Measurements from ENCODE around the gene GYPA. TPM values are rescaled to one million over a fixed set of nuclear protein-coding genes. Genes with fewer than 3 reads are reported as not detected.
"Not testable (repeated sequence)": the region's sequence is repeated elsewhere in the genome, so short reads cannot be mapped to it uniquely, and the experiment has no call there.

GYPA gene
- total RNA-seq (10 to 100 TPM in 1 of 2 donors, 1 to 10 TPM in 1; 9.9 to 27.3 TPM), polyA plus RNA-seq (ENCODE audit: insufficient read length in 2 of 2) (1 to 10 TPM; 2.6 to 3.5 TPM)
- long read RNA-seq, donor 1 = 0 reads
- long read RNA-seq, donor 2, transcript GYPA-213 (7 exons, 2,695 nt) = major isoform, 6 of 9 reads
- long read RNA-seq, donor 2, partial matches to known transcripts = 0 of 9 reads
- long read RNA-seq, donor 2, other reads (novel, unspliced or antisense) = 0 of 9 reads
- long read RNA-seq, donor 3 = 0 reads
- long read RNA-seq, donor 4, partial matches to known transcripts = 0 of 1 reads
- long read RNA-seq, donor 4, other reads (novel, unspliced or antisense) = 0 of 1 reads

GRCh38 chr4:144140594-144141295 lies at the start of gene GYPA:
Gene GYPA (minus strand): TSS chr4:144140718. CDS start chr4:144140635, 83 bp downstream.
- not testable (repeated sequence) for H3K27me3 ChIP-seq (ENCODE audit: control insufficient read depth, insufficient read depth, low read length); H3K27ac ChIP-seq (ENCODE audit: low read depth, low read length); H3K9me3 ChIP-seq (ENCODE audit: control insufficient read depth, insufficient read depth, low read length); DNase-seq (ENCODE audit: low read depth in 4 of 6, low spot score in 6 of 6); H3K4me1 ChIP-seq (ENCODE audit: control insufficient read depth, insufficient read depth, low read length); H3K36me3 ChIP-seq (ENCODE audit: control insufficient read depth, insufficient read depth, low read length); H3K4me3 ChIP-seq (ENCODE audit: low read depth, low read length)
- WGBS (ENCODE audit: insufficient coverage) = 100% methylated on average over 1 of the region's 4 CpGs

GRCh38 chr4:144190009-144190408 lies 49.5 kb upstream of the GYPA start:
- DNase-seq (ENCODE audit: low read depth in 4 of 6, low spot score in 6 of 6) = no peak
- Histone ChIP-seq H3K9me3 (ENCODE audit: control insufficient read depth, insufficient read depth, low read length) (peaks cover 1% of the 10 kb centered on the region), H3K27me3 (ENCODE audit: control insufficient read depth, insufficient read depth, low read length) (no peaks in the 10 kb centered on the region), H3K4me1 (ENCODE audit: control insufficient read depth, insufficient read depth, low read length) (no peaks in the 10 kb centered on the region), H3K27ac (ENCODE audit: low read depth, low read length) (no peak overlapping the region), H3K4me3 (ENCODE audit: low read depth, low read length) (no peak overlapping the region), H3K36me3 (ENCODE audit: control insufficient read depth, insufficient read depth, low read length) (no peaks in the 10 kb centered on the region)
- no CpG with 5 or more reads among the region's 2 CpGs for WGBS (ENCODE audit: insufficient coverage)

GRCh38 chr4:144189121-144189520 lies 48.6 kb upstream of the GYPA start:
- Histone ChIP-seq H3K4me3 (ENCODE audit: low read depth, low read length) (no peak overlapping the region), H3K4me1 (ENCODE audit: control insufficient read depth, insufficient read depth, low read length) (no peaks in the 10 kb centered on the region), H3K9me3 (ENCODE audit: control insufficient read depth, insufficient read depth, low read length) (peaks cover 1% of the 10 kb centered on the region), H3K36me3 (ENCODE audit: control insufficient read depth, insufficient read depth, low read length) (no peaks in the 10 kb centered on the region), H3K27me3 (ENCODE audit: control insufficient read depth, insufficient read depth, low read length) (no peaks in the 10 kb centered on the region), H3K27ac (ENCODE audit: low read depth, low read length) (no peak overlapping the region)
- no CpG with 5 or more reads among the region's 3 CpGs for WGBS (ENCODE audit: insufficient coverage)
- no peak for DNase-seq (ENCODE audit: low read depth in 4 of 6, low spot score in 6 of 6)

GRCh38 chr4:144185086-144185485 lies 44.6 kb upstream of the GYPA start:
- Histone ChIP-seq H3K4me1 (ENCODE audit: control insufficient read depth, insufficient read depth, low read length) (no peaks in the 10 kb centered on the region), H3K36me3 (ENCODE audit: control insufficient read depth, insufficient read depth, low read length) (no peaks in the 10 kb centered on the region), H3K27ac (ENCODE audit: low read depth, low read length) (no peak overlapping the region), H3K27me3 (ENCODE audit: control insufficient read depth, insufficient read depth, low read length) (no peaks in the 10 kb centered on the region), H3K4me3 (ENCODE audit: low read depth, low read length) (no peak overlapping the region), H3K9me3 (ENCODE audit: control insufficient read depth, insufficient read depth, low read length) (no peaks in the 10 kb centered on the region)
- DNase-seq (ENCODE audit: low read depth in 4 of 6, low spot score in 6 of 6) = no peak

GRCh38 chr4:144183165-144183564 lies 42.6 kb upstream of the GYPA start:
- H3K27me3 ChIP-seq (ENCODE audit: control insufficient read depth, insufficient read depth, low read length) = no peaks in the 10 kb centered on the region
- no CpG with 5 or more reads among the region's 2 CpGs for WGBS (ENCODE audit: insufficient coverage)
- no peaks in the 10 kb centered on the region for H3K36me3 ChIP-seq (ENCODE audit: control insufficient read depth, insufficient read depth, low read length)
- H3K27ac ChIP-seq (ENCODE audit: low read depth, low read length) = no peak overlapping the region
- DNase-seq (ENCODE audit: low read depth in 4 of 6, low spot score in 6 of 6) = no peak
- no peak overlapping the region for H3K4me3 ChIP-seq (ENCODE audit: low read depth, low read length)
- H3K9me3 ChIP-seq (ENCODE audit: control insufficient read depth, insufficient read depth, low read length) = no peaks in the 10 kb centered on the region
- no peaks in the 10 kb centered on the region for H3K4me1 ChIP-seq (ENCODE audit: control insufficient read depth, insufficient read depth, low read length)

- H3K4me3 ChIP-seq (ENCODE audit: low read depth, low read length) = no peak overlapping the region
- no peaks in the 10 kb centered on the region for H3K4me1 ChIP-seq (ENCODE audit: control insufficient read depth, insufficient read depth, low read length)
- H3K9me3 ChIP-seq (ENCODE audit: control insufficient read depth, insufficient read depth, low read length) = no peaks in the 10 kb centered on the region
- no peak overlapping the region for H3K27ac ChIP-seq (ENCODE audit: low read depth, low read length)
- H3K36me3 ChIP-seq (ENCODE audit: control insufficient read depth, insufficient read depth, low read length) = no peaks in the 10 kb centered on the region
- no peak for DNase-seq (ENCODE audit: low read depth in 4 of 6, low spot score in 6 of 6)
- WGBS (ENCODE audit: insufficient coverage) = 86% methylated on average over 4 of the region's 8 CpGs
- H3K27me3 ChIP-seq (ENCODE audit: control insufficient read depth, insufficient read depth, low read length) = no peaks in the 10 kb centered on the region
These were observed 40.9 kb upstream of the GYPA start for GRCh38 chr4:144181391-144181790.

GRCh38 chr4:144179152-144179739 lies 38.7 kb upstream of the GYPA start:
- 100% methylated on average over 1 of the region's 1 CpG for WGBS (ENCODE audit: insufficient coverage)
- no peak for DNase-seq (ENCODE audit: low read depth in 4 of 6, low spot score in 6 of 6)
- H3K4me3 ChIP-seq (ENCODE audit: low read depth, low read length) = no peak overlapping the region
- no peaks in the 10 kb centered on the region for H3K36me3 ChIP-seq (ENCODE audit: control insufficient read depth, insufficient read depth, low read length)
- H3K9me3 ChIP-seq (ENCODE audit: control insufficient read depth, insufficient read depth, low read length) = no peaks in the 10 kb centered on the region
- H3K4me1 ChIP-seq (ENCODE audit: control insufficient read depth, insufficient read depth, low read length) = no peaks in the 10 kb centered on the region
- no peak overlapping the region for H3K27ac ChIP-seq (ENCODE audit: low read depth, low read length)
- no peaks in the 10 kb centered on the region for H3K27me3 ChIP-seq (ENCODE audit: control insufficient read depth, insufficient read depth, low read length)

- no peaks in the 10 kb centered on the region for H3K9me3 ChIP-seq (ENCODE audit: control insufficient read depth, insufficient read depth, low read length)
- no peak overlapping the region for H3K4me3 ChIP-seq (ENCODE audit: low read depth, low read length)
- DNase-seq (ENCODE audit: low read depth in 4 of 6, low spot score in 6 of 6) = no peak
- no peaks in the 10 kb centered on the region for H3K27me3 ChIP-seq (ENCODE audit: control insufficient read depth, insufficient read depth, low read length)
- H3K4me1 ChIP-seq (ENCODE audit: control insufficient read depth, insufficient read depth, low read length) = no peaks in the 10 kb centered on the region
- no CpG with 5 or more reads among the region's 2 CpGs for WGBS (ENCODE audit: insufficient coverage)
- no peak overlapping the region for H3K27ac ChIP-seq (ENCODE audit: low read depth, low read length)
- H3K36me3 ChIP-seq (ENCODE audit: control insufficient read depth, insufficient read depth, low read length) = no peaks in the 10 kb centered on the region
These were observed 37.9 kb upstream of the GYPA start for GRCh38 chr4:144178414-144178813.

- WGBS (ENCODE audit: insufficient coverage) = no CpG with 5 or more reads among the region's 1 CpG
- H3K4me3 ChIP-seq (ENCODE audit: low read depth, low read length) = no peak overlapping the region
- no peaks in the 10 kb centered on the region for H3K27me3 ChIP-seq (ENCODE audit: control insufficient read depth, insufficient read depth, low read length)
- no peak overlapping the region for H3K27ac ChIP-seq (ENCODE audit: low read depth, low read length)
- no peak for DNase-seq (ENCODE audit: low read depth in 4 of 6, low spot score in 6 of 6)
- H3K36me3 ChIP-seq (ENCODE audit: control insufficient read depth, insufficient read depth, low read length) = no peaks in the 10 kb centered on the region
- no peaks in the 10 kb centered on the region for H3K9me3 ChIP-seq (ENCODE audit: control insufficient read depth, insufficient read depth, low read length)
- H3K4me1 ChIP-seq (ENCODE audit: control insufficient read depth, insufficient read depth, low read length) = no peaks in the 10 kb centered on the region
These were observed 36.0 kb upstream of the GYPA start for GRCh38 chr4:144176476-144176875.
